GM21529 (cell line): ENCODE results near the gene VPS4B.

ENCODE experiments used
- ATAC-seq: cut with Tn5 transposase; IDR thresholded peaks from one replicate; pipeline ENCODE4 v1.9.1; 2021; ENCODE audit not compliant: unreplicated experiment

Gene VPS4B

GRCh38 chr18:63431180-63431579 lies 8.9 kb upstream of the VPS4B start:
- ATAC-seq = no peak

DNA sequence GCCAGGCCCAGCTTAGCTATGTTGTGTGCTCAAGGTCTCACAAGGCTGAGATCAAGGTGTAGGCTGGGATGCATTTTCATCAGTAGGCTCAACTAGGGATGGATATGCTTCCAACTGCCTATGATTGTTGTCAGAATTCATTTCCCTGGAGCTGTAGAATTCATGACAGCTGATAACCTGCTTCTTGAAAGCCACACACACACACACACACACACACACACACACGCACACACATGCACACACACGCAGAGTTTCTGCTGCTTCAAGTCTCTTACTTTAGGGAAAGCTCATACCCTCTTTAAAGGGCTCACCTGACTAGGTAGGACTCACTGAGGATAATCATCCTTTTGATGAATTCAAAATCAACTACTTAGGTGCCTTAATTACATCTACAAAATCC lies 8.2 kb upstream of the VPS4B start:
- ATAC-seq = no peak

DNA sequence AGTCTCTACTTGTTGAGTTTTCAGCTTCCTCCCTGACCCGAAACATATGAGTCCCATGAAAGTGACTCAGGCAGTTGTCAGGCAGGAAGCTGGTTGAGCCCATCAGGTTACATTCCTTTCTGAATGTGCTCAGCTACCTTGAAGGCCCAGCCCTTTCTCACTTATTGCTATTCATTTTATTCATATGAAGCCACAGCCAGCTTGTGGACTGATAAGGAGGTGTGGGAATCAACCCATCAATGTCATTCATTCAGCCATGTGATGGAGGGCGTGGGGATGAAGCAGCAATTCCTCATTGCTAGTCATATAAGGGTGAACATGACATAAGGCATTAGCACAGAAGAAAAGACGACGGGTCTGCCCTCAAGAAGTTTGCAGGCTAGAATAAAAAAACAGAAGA lies 5.3 kb upstream of the VPS4B start:
- ATAC-seq = no peak

GRCh38 chr18:63422864-63423304 lies 608 bp upstream of the VPS4B start:
- ATAC-seq = peak; percentile 31

DNA sequence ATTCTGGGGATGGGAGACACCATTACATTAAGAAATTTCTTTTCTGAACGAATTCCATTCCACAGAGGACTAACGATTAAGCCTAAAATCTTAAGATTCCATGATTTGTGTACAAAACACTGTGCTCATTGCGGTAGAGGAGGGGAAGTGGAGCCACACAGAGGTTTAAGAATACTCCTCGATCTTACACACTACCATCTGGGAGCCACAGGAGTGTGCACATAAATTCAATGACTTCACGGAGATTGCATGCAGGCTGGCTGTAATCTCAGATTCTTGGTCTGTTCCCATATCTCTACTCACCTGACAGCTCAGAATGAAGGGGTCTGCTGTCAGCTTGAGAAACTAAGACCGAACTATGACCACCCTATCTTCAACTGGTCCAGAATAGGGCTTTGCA lies 762 bp downstream of the VPS4B start:
- no peak for ATAC-seq

GRCh38 chr18:63412953-63413352 lies 9.3 kb downstream of the VPS4B start:
- ATAC-seq = no peak

DNA sequence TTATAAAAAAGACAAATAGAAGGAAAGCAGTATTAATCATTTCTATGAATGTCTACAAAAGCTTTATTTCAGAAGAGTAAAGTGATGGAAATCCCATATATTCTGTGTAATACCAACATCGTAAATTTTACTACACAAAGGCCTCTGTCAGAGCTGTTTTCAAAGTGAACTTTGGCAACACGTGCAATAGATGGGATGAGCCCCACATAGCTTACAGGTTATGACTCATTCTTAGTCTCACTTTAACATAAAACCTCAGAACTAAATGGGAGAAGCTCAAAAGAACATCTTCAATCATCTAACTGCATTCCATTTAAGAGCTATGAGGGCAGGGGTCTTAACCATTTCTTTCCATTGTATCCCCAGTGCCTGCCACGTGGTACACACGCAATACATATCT lies 11.5 kb downstream of the VPS4B start:
- ATAC-seq = no peak

- no peak for ATAC-seq
These were observed 13.0 kb downstream of the VPS4B start for GRCh38 chr18:63409301-63409700.

- ATAC-seq = no peak
These were observed 14.5 kb downstream of the VPS4B start for GRCh38 chr18:63407734-63408133.

DNA sequence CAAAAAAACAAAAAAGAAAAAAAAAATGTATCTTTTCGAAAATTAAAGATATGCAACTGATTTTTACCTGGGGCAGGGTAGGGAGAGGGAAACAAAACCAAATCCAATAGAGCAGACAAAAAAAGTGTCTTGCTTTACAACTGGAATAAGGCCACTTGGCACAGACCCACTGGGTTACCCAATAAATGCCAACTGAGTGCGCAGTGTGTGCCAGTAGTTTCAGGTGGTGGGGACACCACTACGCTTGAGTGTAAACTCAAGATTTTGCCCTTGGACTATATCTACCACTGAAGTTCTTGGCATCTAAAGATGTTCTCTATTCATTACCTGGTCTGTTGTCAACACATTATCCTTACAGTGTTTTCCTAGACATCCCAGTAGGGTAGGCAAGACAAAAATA lies 16.3 kb downstream of the VPS4B start:
- no peak for ATAC-seq

GRCh38 chr18:63402246-63403162 lies 19.8 kb downstream of the VPS4B start:
- ATAC-seq = no peak

DNA sequence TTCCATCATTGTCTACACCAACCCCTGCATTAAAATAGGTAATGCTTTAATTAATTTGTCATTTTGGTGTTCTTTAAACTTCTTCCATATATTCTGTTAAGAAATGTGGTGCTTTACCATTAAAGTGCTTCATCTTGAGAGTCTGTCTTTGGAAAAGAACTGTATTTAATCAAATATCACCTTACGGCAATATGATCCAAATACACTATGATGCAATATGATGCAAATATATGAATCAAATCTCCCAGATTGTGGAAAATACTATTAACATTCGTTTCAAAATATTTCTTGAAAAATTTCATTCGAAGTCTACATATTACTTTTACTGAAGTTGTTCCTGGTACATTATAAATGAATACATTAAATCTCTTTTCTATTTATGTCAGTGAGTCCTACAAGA lies 23.0 kb downstream of the VPS4B start:
- ATAC-seq = no peak

DNA sequence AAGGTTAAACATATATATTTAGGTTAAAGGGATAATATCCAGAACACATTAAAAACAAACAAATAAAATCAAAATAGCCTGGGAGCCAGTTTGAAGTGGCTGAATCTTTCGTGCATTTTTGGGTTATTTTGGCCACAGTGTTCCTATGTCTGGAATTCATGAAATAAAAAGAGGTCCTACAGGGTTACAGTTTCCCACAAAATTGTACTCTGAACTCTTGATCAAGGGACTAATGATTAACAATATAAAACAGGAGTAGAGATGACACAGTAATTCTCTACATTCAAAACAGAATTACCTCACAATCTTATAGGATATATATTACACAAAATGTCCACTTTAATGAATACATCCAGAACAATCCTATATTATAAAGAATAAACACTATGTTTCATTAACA lies 24.9 kb downstream of the VPS4B start:
- ATAC-seq = no peak

DNA sequence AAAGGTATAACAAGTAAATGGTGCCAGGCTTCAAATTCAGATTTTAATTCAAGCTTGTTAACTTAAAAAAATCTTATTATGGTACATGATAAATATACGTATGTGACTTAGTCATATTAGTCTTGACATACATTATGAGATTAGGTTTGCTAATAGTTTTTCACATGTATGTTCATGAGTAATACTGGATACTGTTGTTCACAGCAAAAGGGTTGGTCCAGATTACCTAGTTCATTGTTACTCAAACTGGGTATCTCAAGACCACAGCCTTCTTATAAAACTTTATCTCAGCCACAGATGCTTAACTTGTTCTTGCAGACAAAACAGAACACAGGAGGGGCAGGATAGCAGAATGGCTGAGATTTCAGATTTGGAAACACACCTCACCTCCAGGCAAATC lies 26.8 kb downstream of the VPS4B start:
- ATAC-seq = no peak

DNA sequence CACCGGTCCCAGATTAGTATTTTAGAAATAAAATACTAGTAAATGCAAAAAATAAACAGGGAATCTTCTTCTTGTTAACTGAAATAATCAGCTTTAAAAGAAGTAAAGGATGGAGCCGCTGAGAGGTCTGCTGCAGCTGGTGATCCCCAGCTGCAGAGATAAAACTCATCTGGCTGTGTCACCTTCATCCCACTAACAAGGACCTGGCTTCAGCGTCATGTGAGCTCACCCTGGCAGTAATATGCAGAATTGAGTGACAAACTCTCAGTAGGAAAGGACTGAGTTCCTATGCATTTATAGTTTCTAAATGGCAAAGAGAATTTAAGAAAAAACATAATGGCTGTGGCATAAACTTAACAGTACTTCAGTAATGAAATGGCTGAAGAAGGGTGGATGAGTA lies 27.3 kb downstream of the VPS4B start:
- no peak for ATAC-seq

DNA sequence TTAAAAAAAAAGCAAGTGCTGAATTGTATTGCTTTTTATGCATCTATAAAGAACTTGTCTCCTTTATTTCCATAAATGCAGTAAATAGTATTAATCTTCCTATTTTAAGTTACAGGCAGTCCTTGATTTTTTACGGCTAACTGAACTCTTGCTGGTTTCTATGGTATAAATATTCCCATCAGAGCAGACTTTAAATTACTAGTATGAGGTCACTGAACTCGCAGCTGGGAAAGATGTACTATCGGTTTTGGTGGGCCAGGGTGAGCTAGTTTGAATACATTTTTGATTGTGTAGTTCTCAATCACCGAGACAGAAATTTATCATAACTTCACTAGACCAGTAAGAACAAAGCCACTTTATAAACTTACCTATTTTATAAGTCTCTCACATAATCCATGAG lies 34.4 kb downstream of the VPS4B start:
- no peak for ATAC-seq

DNA sequence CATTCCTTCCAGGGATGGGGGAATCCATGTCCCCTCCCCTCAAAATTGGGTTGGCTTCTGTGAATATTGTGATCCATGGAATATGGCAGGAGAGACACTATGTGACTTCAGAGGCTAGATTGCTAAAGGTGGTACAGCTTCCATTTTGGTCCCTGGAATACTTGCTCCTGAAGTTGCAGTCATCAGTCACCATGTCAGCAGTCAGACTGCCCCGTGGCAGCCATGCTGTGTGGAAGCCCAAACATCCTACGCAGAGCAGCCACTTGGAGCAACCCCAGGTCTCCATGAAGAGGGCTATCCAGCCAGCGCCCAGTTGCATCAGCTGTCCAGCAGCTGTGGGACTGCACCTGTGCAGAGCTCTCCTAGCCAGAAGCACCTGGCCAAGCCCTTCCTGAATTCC lies 39.4 kb downstream of the VPS4B start:
- ATAC-seq = no peak

GRCh38 chr18:63379639-63379962 lies 42.7 kb downstream of the VPS4B start:
- ATAC-seq = no peak

DNA sequence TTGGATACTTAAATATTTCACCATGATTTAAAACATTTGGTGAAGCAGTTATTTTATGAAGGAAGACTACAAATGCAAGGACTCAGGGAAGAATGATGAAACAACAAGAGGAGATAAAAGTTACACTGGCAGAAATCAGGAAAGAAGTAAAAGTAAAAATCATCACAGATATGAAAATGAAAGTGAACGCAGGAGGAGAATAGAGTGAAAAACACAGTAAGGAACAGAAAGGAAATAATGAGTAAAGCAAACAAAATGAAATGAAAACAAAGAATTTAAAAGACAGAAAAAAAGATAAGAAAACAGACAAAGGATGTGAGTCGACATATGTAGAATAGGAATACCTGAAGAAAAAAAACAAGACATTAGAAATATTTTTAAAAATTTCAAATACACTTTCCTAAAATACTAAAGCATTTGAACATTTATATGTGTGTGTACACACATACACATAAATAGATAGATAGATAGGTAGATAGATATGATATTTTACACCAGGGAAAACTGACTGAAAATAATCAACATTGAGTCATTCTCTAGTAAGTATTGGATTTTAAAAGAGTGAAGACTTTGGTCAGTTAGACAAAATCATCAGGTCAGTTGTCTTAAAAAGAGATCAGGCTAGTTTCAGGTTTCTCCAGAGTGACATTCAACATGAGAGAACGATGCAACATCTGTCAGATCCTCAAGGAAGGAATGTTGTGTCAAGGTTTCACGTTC lies 43.2 kb downstream of the VPS4B start:
- no peak for ATAC-seq

DNA sequence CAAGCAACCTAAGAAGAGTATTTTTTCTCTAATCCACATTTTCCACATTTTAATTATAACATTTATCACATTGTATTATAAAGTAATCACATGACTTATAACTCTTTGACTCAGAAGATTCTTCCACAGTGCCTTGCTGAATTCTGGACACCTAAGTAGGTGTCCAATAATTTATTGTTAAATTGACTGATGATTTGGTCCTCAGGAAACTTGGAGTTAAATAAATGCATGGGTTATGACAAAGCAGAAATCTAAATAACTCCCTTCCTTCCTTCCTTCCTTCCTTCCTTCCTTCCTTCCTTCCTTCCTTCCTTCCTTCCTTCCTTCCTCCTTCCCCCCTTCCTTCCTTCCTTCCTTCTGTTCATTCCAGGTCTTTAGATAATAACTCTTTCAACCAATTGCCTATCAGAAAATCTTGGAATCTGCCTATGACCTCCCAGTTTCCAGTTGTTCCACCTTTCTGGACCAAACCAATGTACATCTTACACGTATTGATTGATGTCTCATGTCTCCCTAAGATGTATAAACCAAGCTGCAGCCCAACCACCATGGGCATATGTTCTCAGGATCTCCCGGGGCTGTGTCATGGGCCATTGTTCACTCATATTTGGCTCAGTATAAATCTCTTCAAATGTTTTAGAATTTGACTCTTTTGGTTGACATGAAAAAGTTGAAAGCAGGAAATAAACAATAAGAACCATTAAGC lies 44.8 kb downstream of the VPS4B start:
- no peak for ATAC-seq

DNA sequence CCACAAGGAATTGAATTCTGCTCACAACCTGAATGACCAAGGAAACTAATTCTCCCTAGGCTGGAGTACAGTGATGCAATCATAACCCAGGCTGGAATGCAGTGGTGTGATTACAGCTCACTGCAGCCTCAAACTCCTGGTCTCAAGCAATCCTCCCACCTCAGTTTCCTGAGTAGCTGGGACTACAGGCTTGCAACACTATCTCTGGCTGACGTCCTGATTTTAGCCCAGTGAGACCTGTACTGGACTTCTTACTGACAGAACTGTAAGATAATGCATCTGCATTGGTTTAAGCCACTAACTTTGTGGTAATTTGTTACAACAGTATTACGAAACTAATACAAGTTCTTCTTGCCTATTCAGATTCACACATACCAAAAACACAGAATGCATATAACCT lies 45.7 kb downstream of the VPS4B start:
- ATAC-seq = no peak

- no peak for ATAC-seq
These were observed 47.7 kb downstream of the VPS4B start for GRCh38 chr18:63374540-63374939.
